GM23248 (cell line): Measurements from ENCODE around the gene MRNIP. TPM values are rescaled to one million over a fixed set of nuclear protein-coding genes. Genes with fewer than 3 reads are reported as not detected.

ENCODE experiments used
- DNase-seq: peaks from one replicate; pipeline ENCODE4 v3.0.0-alpha.2; 2015
- H2AFZ ChIP-seq: fragments of 200-600 bp; sonication (generic); 2 replicates; pipeline ENCODE4 v1.6.1; 2016; ENCODE audit warnings: antibody characterized with exemption
- H3F3A ChIP-seq: fragments of 200-600 bp; sonication (generic); 2 replicates; pipeline ENCODE4 v1.6.1; 2016; ENCODE audit warnings: mild to moderate bottlenecking, antibody characterized with exemption, mixed run types; ENCODE audit not compliant: insufficient read depth
- H3K27ac ChIP-seq: fragments of 200-600 bp; sonication (generic); 2 replicates; pipeline ENCODE4 v1.5.1; 2016; ENCODE audit warnings: mild to moderate bottlenecking
- H3K27me3 ChIP-seq: fragments of 200-600 bp; sonication (generic); replicated peaks from 2 replicates; pipeline ENCODE4 v1.6.1; 2016; ENCODE audit warnings: mild to moderate bottlenecking; ENCODE audit not compliant: insufficient read depth
- H3K36me3 ChIP-seq: fragments of 200-600 bp; sonication (generic); 2 replicates; pipeline ENCODE4 v1.6.1; 2016; ENCODE audit warnings: low read depth, mild to moderate bottlenecking
- H3K4me1 ChIP-seq: fragments of 200-600 bp; sonication (generic); 2 replicates; pipeline ENCODE4 v1.6.1; 2016; ENCODE audit warnings: mild to moderate bottlenecking; ENCODE audit not compliant: insufficient read depth
- H3K4me2 ChIP-seq: fragments of 200-600 bp; sonication (generic); one replicate; pipeline ENCODE4 v1.6.1; 2016; ENCODE audit warnings: mild to moderate bottlenecking; ENCODE audit not compliant: unreplicated experiment
- H3K4me3 ChIP-seq: fragments of 200-600 bp; sonication (generic); 2 replicates; pipeline ENCODE4 v1.5.1; 2016; ENCODE audit warnings: mild to moderate bottlenecking
- H3K79me2 ChIP-seq: fragments of 200-600 bp; sonication (generic); 2 replicates; pipeline ENCODE4 v1.6.1; 2016; ENCODE audit warnings: mild to moderate bottlenecking; ENCODE audit not compliant: insufficient read depth
- H3K9ac ChIP-seq: fragments of 200-600 bp; sonication (generic); 2 replicates; pipeline ENCODE4 v1.6.1; 2016; ENCODE audit warnings: mild to moderate bottlenecking
- H3K9me2 ChIP-seq: fragments of 200-600 bp; sonication (generic); 2 replicates; pipeline ENCODE4 v1.6.1; 2016; ENCODE audit warnings: mixed run types, mild to moderate bottlenecking, moderate library complexity; ENCODE audit not compliant: insufficient read depth
- H3K9me3 ChIP-seq: fragments of 200-600 bp; sonication (generic); one replicate; pipeline ENCODE4 v1.6.1; 2017; ENCODE audit warnings: low read depth
- H4K20me1 ChIP-seq: fragments of 200-600 bp; sonication (generic); 2 replicates; pipeline ENCODE4 v1.6.0; 2016; ENCODE audit not compliant: insufficient read depth
- EZH2 ChIP-seq: fragments of 200-600 bp; sonication (generic); IDR thresholded peaks from 2 replicates; pipeline ENCODE4 v1.6.1; 2018; ENCODE audit warnings: antibody characterized with exemption, mild to moderate bottlenecking; ENCODE audit not compliant: insufficient read depth, poor library complexity, severe bottlenecking
- EZH2phosphoT487 ChIP-seq: fragments of 200-600 bp; sonication (generic); IDR thresholded peaks from 2 replicates; pipeline ENCODE4 v1.6.1; 2018; ENCODE audit warnings: antibody characterized with exemption, moderate library complexity, mild to moderate bottlenecking, low read depth; ENCODE audit not compliant: insufficient read depth
- WGBS, 2 experiments: methylation state at CpG; one replicate each; pipeline ENCODE4 v1.1.6; 2015 to 2017; ENCODE audit warnings: low lambda C conversion rate in 2 of 2, low coverage in 1 of 2; ENCODE audit errors: missing lambda C conversion rate in 2 of 2; 5-methylcytosine and 5-hydroxymethylcytosine counted together
- in situ Hi-C: fragments of 300-500 bp; cut with MboI; formaldehyde crosslinking; loops from 2 replicates; pipeline ENCODE4 v1.15.0; 2020
- polyA plus RNA-seq: library from polyadenylated mRNA; unstranded; fragments of >200 nt; fragmentation: Nextera tagmentation; extraction: Ambion mirVana; gene quantifications from 2 replicates; pipeline ENCODE4 v1.2.1, GENCODE V29; 2016
- total RNA-seq: library from RNA; depleted of rRNA; stranded (reverse); fragments of >200 nt; shearing (Covaris generic); gene quantifications from 2 replicates; pipeline ENCODE4 v1.2.3, GENCODE V29; 2014; rRNA removed

MRNIP gene
- total RNA-seq, result 17.3 and 23.0 TPM in 2 replicates
- 13.3 and 14.1 TPM in 2 replicates for polyA plus RNA-seq

GRCh38 chr5:179858586-179859427 lies at the start of gene MRNIP:
TSS of gene MRNIP (minus strand) at chr5:179858817. CDS start at chr5:179858796, 21 bp downstream.
- Histone ChIP-seq H3K4me2 (peak within 1 kb of the TSS; percentile 84), H3K9me3 (no peaks in the 10 kb centered on the region), H3K36me3 (no peaks in the 10 kb centered on the region; the same call in 1 of the 2 replicates), H2AFZ (peak within 1 kb of the TSS; percentile 91), H3K4me3 (peak within 1 kb of the TSS; percentile 84), H3K9me2 (no peaks in the 10 kb centered on the region), H3F3A (peaks cover 29% of the 10 kb centered on the region), H4K20me1 (no peaks in the 10 kb centered on the region), H3K4me1 (peaks cover 9% of the 10 kb centered on the region), H3K9ac (peak within 1 kb of the TSS; percentile 85), H3K79me2 (peaks cover 41% of the 10 kb centered on the region), H3K27me3 (no peaks in the 10 kb centered on the region), H3K27ac (peak within 1 kb of the TSS; percentile 65)
- WGBS, 2 experiments, result 0 to 1% methylated on average over 72 to 89 of the region's 90 CpGs
- no peak for TF ChIP-seq EZH2
- no peak for TF ChIP-seq EZH2phosphoT487
- in situ Hi-C loops, result no loop called here
- peak; percentile 99 for DNase-seq

- peak within 1 kb of the TSS; percentile 88 for H3K9ac ChIP-seq
- 1 to 3% methylated on average over 19 to 66 of the region's 105 CpGs for WGBS, 2 experiments
Observed at GRCh38 chr5:179907556-179908324, 49.1 kb upstream of the MRNIP start, which contains the start of gene TBC1D9B. TSS of gene TBC1D9B (minus strand) at chr5:179907897. CDS start at chr5:179907821, 76 bp downstream.

GRCh38 chr5:179906795-179907555 lies 48.4 kb upstream of the MRNIP start:
- H3K27me3 ChIP-seq, result no peaks in the 10 kb centered on the region
- no peak for TF ChIP-seq EZH2phosphoT487
- 0 out of 2 replicates have a peak, but pooled peaks cover 4% of the 10 kb centered on the region for H3K36me3 ChIP-seq
- H3K4me3 ChIP-seq, result peak overlapping the region; percentile 98
- 9 to 11% methylated on average over 29 to 35 of the region's 50 CpGs for WGBS, 2 experiments
- peak overlapping the region; percentile 95 for H3K4me2 ChIP-seq
- in situ Hi-C loops, result no loop called here
- H3K27ac ChIP-seq, result peak overlapping the region; percentile 65
- H3K9me3 ChIP-seq, result no peaks in the 10 kb centered on the region
- no peaks in the 10 kb centered on the region for H4K20me1 ChIP-seq
- peaks cover 6% of the 10 kb centered on the region for H3K4me1 ChIP-seq
- DNase-seq, result peak; percentile 60
- H3K79me2 ChIP-seq, result peaks cover 56% of the 10 kb centered on the region
- H3K9ac ChIP-seq, result peak overlapping the region; percentile 88
- H3F3A ChIP-seq, result no peaks in the 10 kb centered on the region
- peak overlapping the region; percentile 79 for H2AFZ ChIP-seq
- no peaks in the 10 kb centered on the region for H3K9me2 ChIP-seq

More at GRCh38 chr5:179907556-179908324, 49.1 kb upstream of the MRNIP start, which contains the start of gene TBC1D9B:
- peak within 1 kb of the TSS; percentile 65 for H3K27ac ChIP-seq
- no peaks in the 10 kb centered on the region for H3K9me3 ChIP-seq
- H3K9me2 ChIP-seq, result no peaks in the 10 kb centered on the region
- H3K4me1 ChIP-seq, result peaks cover 6% of the 10 kb centered on the region
- no peaks in the 10 kb centered on the region for H3K27me3 ChIP-seq
- peak within 1 kb of the TSS; percentile 95 for H3K4me2 ChIP-seq
- in situ Hi-C loops, result no loop called here
- DNase-seq, result peak; percentile 89
- no peaks in the 10 kb centered on the region for H4K20me1 ChIP-seq
- H2AFZ ChIP-seq, result peak within 1 kb of the TSS; percentile 93
- H3F3A ChIP-seq, result no peaks in the 10 kb centered on the region
- H3K4me3 ChIP-seq, result peak within 1 kb of the TSS; percentile 98
- 0 out of 2 replicates have a peak, but pooled peaks cover 3% of the 10 kb centered on the region for H3K36me3 ChIP-seq
- peaks cover 50% of the 10 kb centered on the region for H3K79me2 ChIP-seq
- no peak for TF ChIP-seq EZH2
- TF ChIP-seq EZH2phosphoT487, result no peak
